HEK293T (cell line): ENCODE results near the gene LRRC27.

Source experiments
- ARNT ChIP-seq: fragments of 450-650 bp; IDR thresholded peaks from 2 replicates; pipeline ENCODE4 v1.6.1; 2017; ENCODE audit warnings: mild to moderate bottlenecking
- HDGF ChIP-seq: fragments of 450-650 bp; IDR thresholded peaks from 2 replicates; pipeline ENCODE4 v1.6.1; 2017; ENCODE audit warnings: antibody characterized with exemption, borderline replicate concordance
- PKNOX1 ChIP-seq: fragments of 450-650 bp; IDR thresholded peaks from 2 replicates; pipeline ENCODE4 v1.6.1; 2016

- TF ChIP-seq ARNT: no peak
- peak; percentile 98 for TF ChIP-seq PKNOX1
- TF ChIP-seq HDGF: no peak
These were observed 3.4 kb downstream of the LRRC27 start for GRCh38 chr10:132335189-132336063.
